DOHH2 (cell line): ENCODE data around the gene PASK.

Experiments
- CTCF ChIP-seq: fragments of 200-600 bp; sonication (generic); IDR thresholded peaks from one replicate; pipeline ENCODE4 v1.5.1; 2014; ENCODE audit warnings: antibody characterized with exemption, mild to moderate bottlenecking, low read depth, low read length; ENCODE audit not compliant: poor library complexity, severe bottlenecking
- EZH2phosphoT487 ChIP-seq: fragments of 200-600 bp; sonication (generic); IDR thresholded peaks from 2 replicates; pipeline ENCODE4 v1.6.1; 2017; ENCODE audit warnings: borderline replicate concordance, mild to moderate bottlenecking, antibody characterized with exemption, low read length, moderate library complexity, mixed read lengths

DNA sequence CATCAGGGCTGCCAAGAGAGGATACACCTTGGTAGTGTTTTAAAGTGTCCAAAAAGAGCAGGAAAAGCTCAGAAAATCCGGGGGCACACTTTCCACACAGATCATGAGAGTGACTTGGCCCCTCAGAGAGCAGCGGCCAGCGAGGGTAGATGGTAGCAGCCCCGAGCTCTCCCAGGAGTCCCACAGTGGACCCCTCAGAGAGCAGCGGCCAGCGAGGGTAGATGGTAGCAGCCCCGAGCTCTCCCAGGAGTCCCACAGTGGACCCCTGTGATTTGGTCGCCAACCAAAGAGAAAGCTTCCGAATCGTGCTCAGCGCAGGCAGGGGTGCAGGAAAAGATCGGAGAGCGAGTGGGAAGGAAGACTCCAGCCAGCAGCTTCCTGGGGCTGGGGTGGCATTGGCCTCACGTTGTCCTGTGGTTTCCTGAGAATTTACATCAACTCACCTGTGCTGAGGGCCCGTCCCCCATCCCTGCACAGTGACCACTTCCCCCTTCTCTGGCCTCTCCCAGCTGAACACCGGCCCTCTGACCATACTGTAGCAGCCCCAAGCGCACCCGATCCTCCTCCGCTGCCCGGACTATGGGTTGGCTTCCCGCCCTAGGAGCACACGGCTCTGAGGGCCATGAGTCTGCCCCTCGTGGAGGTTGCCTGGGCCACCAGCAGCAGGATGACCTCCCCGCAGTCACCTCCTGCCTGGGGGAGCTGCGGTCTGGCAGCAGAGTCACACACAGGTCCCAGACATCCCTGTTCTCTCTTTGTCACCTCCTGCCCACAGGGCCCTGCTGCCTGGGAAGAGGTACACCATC is 80.9 kb downstream of the PASK start:
- TF ChIP-seq CTCF: no peak
- no peak for TF ChIP-seq EZH2phosphoT487
